ENCODE results near the gene ARMH1.
"Not testable (repeated sequence)": the region's sequence is repeated elsewhere in the genome, so short reads cannot be mapped to it uniquely, and the experiment has no call there.

ARMH1 gene

GRCh38 chr1:44696101-44696500 is 21.6 kb downstream of the ARMH1 start:
- TF ChIP-seq EZH2phosphoT487 (IDR thresholded peaks at IDR 0.05; ENCODE audit: borderline replicate concordance) (no peak), CTCF (conservative IDR thresholded peaks at IDR 0.05; ENCODE audit: low read length) (no peak)
- Histone ChIP-seq H3K79me2 (ENCODE audit: insufficient read depth, low read length) (no peaks in the 10 kb centered on the region), H2AFZ (ENCODE audit: low read length) (peak overlapping the region; percentile 78; the same call in 1 of the 2 replicates), H3K9ac (ENCODE audit: low read depth, low read length, poor library complexity, severe bottlenecking) (no peak overlapping the region), H3F3A (ENCODE audit: low read depth) (no peaks in the 10 kb centered on the region), H3K4me3 (ENCODE audit: low read length, poor library complexity, severe bottlenecking) (no peak overlapping the region), H3K4me1 (ENCODE audit: insufficient read depth, low read length, poor library complexity, severe bottlenecking) (peaks cover 6% of the 10 kb centered on the region), H3K9me3 (ENCODE audit: insufficient read depth, low read depth, low read length) (no peaks in the 10 kb centered on the region), H3K27me3 (ENCODE audit: insufficient read depth, low read length, poor library complexity, severe bottlenecking) (no peaks in the 10 kb centered on the region), H3K4me2 (ENCODE audit: low read depth, low read length, poor library complexity, severe bottlenecking) (no peak overlapping the region), H3K36me3 (ENCODE audit: insufficient read depth, low read length) (no peaks in the 10 kb centered on the region), H4K20me1 (ENCODE audit: insufficient read depth, low read length, poor library complexity, severe bottlenecking) (no peaks in the 10 kb centered on the region), H3K9me2 (replicated peaks; ENCODE audit: low read depth, low read length) (no peaks in the 10 kb centered on the region)

DNA sequence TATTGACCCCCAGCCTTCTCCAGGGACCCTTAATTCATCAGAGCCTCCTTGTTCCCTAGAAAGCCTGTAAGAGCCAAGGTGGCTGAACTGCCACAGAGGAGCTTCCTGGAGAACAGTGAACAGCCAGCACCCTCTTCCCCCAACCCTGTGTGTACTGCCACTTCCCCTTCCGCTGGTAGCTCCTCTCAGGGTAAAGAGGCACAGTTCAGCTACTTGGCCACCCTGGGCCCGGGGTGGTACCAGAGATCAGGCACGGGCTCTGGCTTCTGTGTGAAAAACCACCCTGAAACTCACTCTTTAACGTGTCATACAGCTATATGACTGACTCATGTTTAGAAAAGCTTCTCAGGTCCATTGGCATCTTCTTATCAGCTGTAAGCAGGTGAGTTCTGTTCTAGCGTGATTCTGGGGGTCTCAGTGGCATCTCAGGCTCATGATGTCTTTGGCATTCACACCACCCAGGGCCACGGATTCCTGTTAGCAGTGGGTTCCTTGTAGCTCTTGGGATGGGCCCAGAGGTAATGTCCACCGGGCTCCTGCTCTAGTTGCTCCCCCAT is 22.4 kb downstream of the ARMH1 start:
- H3K79me2 ChIP-seq (ENCODE audit: insufficient read depth, low read length), result no peaks in the 10 kb centered on the region
- H3K4me3 ChIP-seq (ENCODE audit: low read length, poor library complexity, severe bottlenecking), result no peak overlapping the region
- H3K9ac ChIP-seq (ENCODE audit: low read depth, low read length, poor library complexity, severe bottlenecking), result no peak overlapping the region
- H3K4me2 ChIP-seq (ENCODE audit: low read depth, low read length, poor library complexity, severe bottlenecking), result no peak overlapping the region
- H3K9me2 ChIP-seq (replicated peaks; ENCODE audit: low read depth, low read length), result no peaks in the 10 kb centered on the region
- no peak for TF ChIP-seq CTCF (conservative IDR thresholded peaks at IDR 0.05; ENCODE audit: low read length)
- TF ChIP-seq EZH2phosphoT487 (IDR thresholded peaks at IDR 0.05; ENCODE audit: borderline replicate concordance), result no peak
- no peaks in the 10 kb centered on the region for H3F3A ChIP-seq (ENCODE audit: low read depth)
- H3K36me3 ChIP-seq (ENCODE audit: insufficient read depth, low read length), result no peaks in the 10 kb centered on the region
- H4K20me1 ChIP-seq (ENCODE audit: insufficient read depth, low read length, poor library complexity, severe bottlenecking), result no peaks in the 10 kb centered on the region
- H3K4me1 ChIP-seq (ENCODE audit: insufficient read depth, low read length, poor library complexity, severe bottlenecking), result peaks cover 6% of the 10 kb centered on the region
- H2AFZ ChIP-seq (ENCODE audit: low read length), result peak overlapping the region; percentile 78
- H3K9me3 ChIP-seq (ENCODE audit: insufficient read depth, low read depth, low read length), result no peaks in the 10 kb centered on the region
- H3K27me3 ChIP-seq (ENCODE audit: insufficient read depth, low read length, poor library complexity, severe bottlenecking), result no peaks in the 10 kb centered on the region

- Histone ChIP-seq H3K9me3 (ENCODE audit: insufficient read depth, low read depth, low read length) (no peaks in the 10 kb centered on the region), H3F3A (ENCODE audit: low read depth) (no peaks in the 10 kb centered on the region), H3K9me2 (replicated peaks; ENCODE audit: low read depth, low read length) (no peaks in the 10 kb centered on the region), H3K79me2 (ENCODE audit: insufficient read depth, low read length) (no peaks in the 10 kb centered on the region), H3K4me1 (ENCODE audit: insufficient read depth, low read length, poor library complexity, severe bottlenecking) (peaks cover 6% of the 10 kb centered on the region), H3K4me3 (ENCODE audit: low read length, poor library complexity, severe bottlenecking) (no peak overlapping the region), H3K27me3 (ENCODE audit: insufficient read depth, low read length, poor library complexity, severe bottlenecking) (no peaks in the 10 kb centered on the region), H3K9ac (ENCODE audit: low read depth, low read length, poor library complexity, severe bottlenecking) (no peak overlapping the region), H4K20me1 (ENCODE audit: insufficient read depth, low read length, poor library complexity, severe bottlenecking) (no peaks in the 10 kb centered on the region), H3K36me3 (ENCODE audit: insufficient read depth, low read length) (no peaks in the 10 kb centered on the region), H2AFZ (ENCODE audit: low read length) (no peak overlapping the region), H3K4me2 (ENCODE audit: low read depth, low read length, poor library complexity, severe bottlenecking) (no peak overlapping the region)
- TF ChIP-seq EZH2phosphoT487 (IDR thresholded peaks at IDR 0.05; ENCODE audit: borderline replicate concordance), result no peak
- no peak for TF ChIP-seq CTCF (conservative IDR thresholded peaks at IDR 0.05; ENCODE audit: low read length)
Observed at GRCh38 chr1:44698138-44698537, 23.6 kb downstream of the ARMH1 start.

GRCh38 chr1:44699375-44699774 is 24.9 kb downstream of the ARMH1 start:
- not testable (repeated sequence) for H3K4me2 ChIP-seq (ENCODE audit: low read depth, low read length, poor library complexity, severe bottlenecking); H3K27me3 ChIP-seq (ENCODE audit: insufficient read depth, low read length, poor library complexity, severe bottlenecking); H3K9me2 ChIP-seq (replicated peaks; ENCODE audit: low read depth, low read length); H4K20me1 ChIP-seq (ENCODE audit: insufficient read depth, low read length, poor library complexity, severe bottlenecking); H3K9ac ChIP-seq (ENCODE audit: low read depth, low read length, poor library complexity, severe bottlenecking); H3K79me2 ChIP-seq (ENCODE audit: insufficient read depth, low read length); H3F3A ChIP-seq (ENCODE audit: low read depth); H3K4me3 ChIP-seq (ENCODE audit: low read length, poor library complexity, severe bottlenecking); H2AFZ ChIP-seq (ENCODE audit: low read length); H3K36me3 ChIP-seq (ENCODE audit: insufficient read depth, low read length); H3K9me3 ChIP-seq (ENCODE audit: insufficient read depth, low read depth, low read length); H3K4me1 ChIP-seq (ENCODE audit: insufficient read depth, low read length, poor library complexity, severe bottlenecking)
